ENCODE measurements around the gene CELF2.

CELF2 gene

GRCh38 chr10:11212288-11213085, 194.8 kb downstream of the CELF2 start:
- Histone ChIP-seq H3K9ac (ENCODE audit: low read depth, low read length, poor library complexity) (no peak overlapping the region), H3K27me3 (ENCODE audit: control insufficient read depth in 3 of 3, insufficient read depth in 3 of 3, low read depth in 1 of 3, low read length in 3 of 3) (no peaks in the 10 kb centered on the region), H3K23ac (ENCODE audit: low read depth, low read length, poor library complexity) (no peak overlapping the region), H3K14ac (ENCODE audit: low read length) (no peak overlapping the region), H2BK120ac (ENCODE audit: low read depth, low read length) (no peak overlapping the region), H2BK5ac (ENCODE audit: low read length) (no peak overlapping the region), H2BK15ac (ENCODE audit: low read length) (no peak overlapping the region), H3K18ac (ENCODE audit: low read length) (no peak overlapping the region), H3K79me1 (ENCODE audit: low read depth, low read length) (peaks cover 2% of the 10 kb centered on the region), H3K4ac (ENCODE audit: low read length) (no peak overlapping the region), H3K9me3 (replicated peaks in 1 of 2; ENCODE audit: control insufficient read depth in 2 of 2, insufficient read depth in 1 of 2, low read depth in 1 of 2, low read length in 2 of 2) (no peaks in the 10 kb centered on the region), H4K8ac (ENCODE audit: low read depth, low read length) (no peak overlapping the region), H2AFZ (ENCODE audit: low read length) (no peak overlapping the region), H3K4me2 (ENCODE audit: insufficient read depth, low read length, poor library complexity, severe bottlenecking) (no peak overlapping the region), H3K4me3 (ENCODE audit: low read length in 2 of 2) (no peak overlapping the region), H2AK5ac (ENCODE audit: low read depth, low read length) (no peak overlapping the region), H3K4me1 (ENCODE audit: control insufficient read depth in 2 of 2, insufficient read depth in 1 of 2, low read depth in 1 of 2, low read length in 2 of 2) (peaks cover 3 to 4% of the 10 kb centered on the region in 2 donors), H2BK12ac (ENCODE audit: low read length) (no peak overlapping the region), H3K36me3 (replicated peaks in 1 of 2; ENCODE audit: control insufficient read depth in 2 of 2, insufficient read depth in 2 of 2, low read length in 2 of 2) (no peaks in the 10 kb centered on the region), H3K27ac (replicated peaks; ENCODE audit: low read length) (no peak overlapping the region), H4K91ac (ENCODE audit: low read depth, low read length, poor library complexity) (no peak overlapping the region)
- DNase-seq (ENCODE audit: low spot score), result no peak
- WGBS, 2 donors (ENCODE audit: extremely low coverage in 2 of 2, insufficient read length in 2 of 2, insufficient replicate concordance in 1 of 2), result no CpG with 5 or more reads among the region's 7 CpGs

- no CpG with 5 or more reads among the region's 4 CpGs for WGBS, 2 donors (ENCODE audit: extremely low coverage in 2 of 2, insufficient read length in 2 of 2, insufficient replicate concordance in 1 of 2)
- H2AK5ac ChIP-seq (ENCODE audit: low read depth, low read length), result no peak overlapping the region
- no peak overlapping the region for H3K18ac ChIP-seq (ENCODE audit: low read length)
- no peak overlapping the region for H3K4me3 ChIP-seq (ENCODE audit: low read length in 2 of 2)
- no peak overlapping the region for H3K23ac ChIP-seq (ENCODE audit: low read depth, low read length, poor library complexity)
- H4K8ac ChIP-seq (ENCODE audit: low read depth, low read length), result peak overlapping the region; percentile 19
- H3K14ac ChIP-seq (ENCODE audit: low read length), result no peak overlapping the region
- H3K27ac ChIP-seq (replicated peaks; ENCODE audit: low read length), result no peak overlapping the region
- no peak overlapping the region for H3K4me2 ChIP-seq (ENCODE audit: insufficient read depth, low read length, poor library complexity, severe bottlenecking)
- DNase-seq (ENCODE audit: low spot score), result no peak
- H2AFZ ChIP-seq (ENCODE audit: low read length), result no peak overlapping the region
- no peak overlapping the region for H2BK120ac ChIP-seq (ENCODE audit: low read depth, low read length)
- peaks cover 3 to 4% of the 10 kb centered on the region in 2 donors for H3K4me1 ChIP-seq (ENCODE audit: control insufficient read depth in 2 of 2, insufficient read depth in 1 of 2, low read depth in 1 of 2, low read length in 2 of 2)
- H3K9me3 ChIP-seq (replicated peaks in 1 of 2; ENCODE audit: control insufficient read depth in 2 of 2, insufficient read depth in 1 of 2, low read depth in 1 of 2, low read length in 2 of 2), result no peaks in the 10 kb centered on the region
- no peaks in the 10 kb centered on the region for H3K36me3 ChIP-seq (replicated peaks in 1 of 2; ENCODE audit: control insufficient read depth in 2 of 2, insufficient read depth in 2 of 2, low read length in 2 of 2)
- H4K91ac ChIP-seq (ENCODE audit: low read depth, low read length, poor library complexity), result no peak overlapping the region
- H3K9ac ChIP-seq (ENCODE audit: low read depth, low read length, poor library complexity), result no peak overlapping the region
- H3K79me1 ChIP-seq (ENCODE audit: low read depth, low read length), result peaks cover 2% of the 10 kb centered on the region
- H2BK12ac ChIP-seq (ENCODE audit: low read length), result no peak overlapping the region
- no peak overlapping the region for H2BK15ac ChIP-seq (ENCODE audit: low read length)
- H3K4ac ChIP-seq (ENCODE audit: low read length), result no peak overlapping the region
- no peaks in the 10 kb centered on the region for H3K27me3 ChIP-seq (ENCODE audit: control insufficient read depth in 3 of 3, insufficient read depth in 3 of 3, low read depth in 1 of 3, low read length in 3 of 3)
- H2BK5ac ChIP-seq (ENCODE audit: low read length), result no peak overlapping the region
Measured at GRCh38 chr10:11213137-11213536, 195.5 kb downstream of the CELF2 start.

- Histone ChIP-seq H3K27me3 (ENCODE audit: control insufficient read depth in 3 of 3, insufficient read depth in 3 of 3, low read depth in 1 of 3, low read length in 3 of 3) (no peaks in the 10 kb centered on the region), H3K27ac (replicated peaks; ENCODE audit: low read length) (no peak overlapping the region), H3K9ac (ENCODE audit: low read depth, low read length, poor library complexity) (no peak overlapping the region)
Measured at GRCh38 chr10:11214407-11214806, 196.7 kb downstream of the CELF2 start.

GRCh38 chr10:11215471-11215870, 197.8 kb downstream of the CELF2 start:
- H2BK15ac ChIP-seq (ENCODE audit: low read length), result no peak overlapping the region
- WGBS, 2 donors (ENCODE audit: extremely low coverage in 2 of 2, insufficient read length in 2 of 2, insufficient replicate concordance in 1 of 2), result no CpG with 5 or more reads among the region's 4 CpGs

More at GRCh38 chr10:11214407-11214806, 196.7 kb downstream of the CELF2 start:
- Histone ChIP-seq H3K23ac (ENCODE audit: low read depth, low read length, poor library complexity) (no peak overlapping the region), H3K36me3 (replicated peaks in 1 of 2; ENCODE audit: control insufficient read depth in 2 of 2, insufficient read depth in 2 of 2, low read length in 2 of 2) (no peaks in the 10 kb centered on the region), H3K4me3 (ENCODE audit: low read length in 2 of 2) (no peak overlapping the region), H2BK120ac (ENCODE audit: low read depth, low read length) (no peak overlapping the region), H4K8ac (ENCODE audit: low read depth, low read length) (no peak overlapping the region), H2AFZ (ENCODE audit: low read length) (no peak overlapping the region), H2BK5ac (ENCODE audit: low read length) (no peak overlapping the region), H4K91ac (ENCODE audit: low read depth, low read length, poor library complexity) (no peak overlapping the region), H3K9me3 (replicated peaks in 1 of 2; ENCODE audit: control insufficient read depth in 2 of 2, insufficient read depth in 1 of 2, low read depth in 1 of 2, low read length in 2 of 2) (no peaks in the 10 kb centered on the region), H2AK5ac (ENCODE audit: low read depth, low read length) (no peak overlapping the region), H2BK12ac (ENCODE audit: low read length) (no peak overlapping the region), H3K79me1 (ENCODE audit: low read depth, low read length) (peaks cover 2% of the 10 kb centered on the region), H3K4me2 (ENCODE audit: insufficient read depth, low read length, poor library complexity, severe bottlenecking) (no peak overlapping the region), H3K18ac (ENCODE audit: low read length) (no peak overlapping the region), H2BK15ac (ENCODE audit: low read length) (no peak overlapping the region), H3K4me1 (ENCODE audit: control insufficient read depth in 2 of 2, insufficient read depth in 1 of 2, low read depth in 1 of 2, low read length in 2 of 2) (peaks cover 0 to 4% of the 10 kb centered on the region in 2 donors), H3K4ac (ENCODE audit: low read length) (no peak overlapping the region), H3K14ac (ENCODE audit: low read length) (no peak overlapping the region)
- WGBS, 2 donors (ENCODE audit: extremely low coverage in 2 of 2, insufficient read length in 2 of 2, insufficient replicate concordance in 1 of 2), result no CpG with 5 or more reads among the region's 10 CpGs
- no peak for DNase-seq (ENCODE audit: low spot score)

More at GRCh38 chr10:11215471-11215870, 197.8 kb downstream of the CELF2 start:
- no peak overlapping the region for H3K4me2 ChIP-seq (ENCODE audit: insufficient read depth, low read length, poor library complexity, severe bottlenecking)
- H3K4ac ChIP-seq (ENCODE audit: low read length), result no peak overlapping the region
- H3K27ac ChIP-seq (replicated peaks; ENCODE audit: low read length), result no peak overlapping the region
- no peaks in the 10 kb centered on the region for H3K36me3 ChIP-seq (replicated peaks in 1 of 2; ENCODE audit: control insufficient read depth in 2 of 2, insufficient read depth in 2 of 2, low read length in 2 of 2)
- H2AK5ac ChIP-seq (ENCODE audit: low read depth, low read length), result no peak overlapping the region
- H3K79me1 ChIP-seq (ENCODE audit: low read depth, low read length), result peaks cover 2% of the 10 kb centered on the region
- H4K91ac ChIP-seq (ENCODE audit: low read depth, low read length, poor library complexity), result no peak overlapping the region
- H2BK120ac ChIP-seq (ENCODE audit: low read depth, low read length), result no peak overlapping the region
- no peak overlapping the region for H3K18ac ChIP-seq (ENCODE audit: low read length)
- no peak overlapping the region for H2AFZ ChIP-seq (ENCODE audit: low read length)
- no peaks in the 10 kb centered on the region for H3K9me3 ChIP-seq (replicated peaks in 1 of 2; ENCODE audit: control insufficient read depth in 2 of 2, insufficient read depth in 1 of 2, low read depth in 1 of 2, low read length in 2 of 2)
- H3K14ac ChIP-seq (ENCODE audit: low read length), result no peak overlapping the region
- no peak for DNase-seq (ENCODE audit: low spot score)
- H3K23ac ChIP-seq (ENCODE audit: low read depth, low read length, poor library complexity), result no peak overlapping the region
- H2BK5ac ChIP-seq (ENCODE audit: low read length), result no peak overlapping the region
- H3K4me3 ChIP-seq (ENCODE audit: low read length in 2 of 2), result no peak overlapping the region
- H3K9ac ChIP-seq (ENCODE audit: low read depth, low read length, poor library complexity), result no peak overlapping the region
- no peak overlapping the region for H4K8ac ChIP-seq (ENCODE audit: low read depth, low read length)
- H3K27me3 ChIP-seq (ENCODE audit: control insufficient read depth in 3 of 3, insufficient read depth in 3 of 3, low read depth in 1 of 3, low read length in 3 of 3), result no peaks in the 10 kb centered on the region
- H2BK12ac ChIP-seq (ENCODE audit: low read length), result no peak overlapping the region
- no peaks in the 10 kb centered on the region for H3K4me1 ChIP-seq (ENCODE audit: control insufficient read depth in 2 of 2, insufficient read depth in 1 of 2, low read depth in 1 of 2, low read length in 2 of 2)
